Embryonic facial prominence (tissue), 1 donor: ENCODE data around the gene MYO1B.

Source experiments
- DNase-seq: peaks from one replicate; pipeline ENCODE4 v3.0.0-alpha.2; 2016; ENCODE audit errors: extremely low spot score

Gene MYO1B

GRCh38 chr2:191322828-191323506, 77.8 kb downstream of the MYO1B start:
- no peak for DNase-seq

GRCh38 chr2:191325651-191326365, 80.6 kb downstream of the MYO1B start:
- peak; percentile 25 for DNase-seq

GRCh38 chr2:191327484-191327883, 82.3 kb downstream of the MYO1B start:
- no peak for DNase-seq

GRCh38 chr2:191328150-191328809, 83.1 kb downstream of the MYO1B start:
- DNase-seq = no peak

GRCh38 chr2:191329841-191330240, 84.6 kb downstream of the MYO1B start:
- DNase-seq = no peak

GRCh38 chr2:191333911-191334357, 88.7 kb downstream of the MYO1B start:
- no peak for DNase-seq

- no peak for DNase-seq
These were observed 90.8 kb downstream of the MYO1B start for GRCh38 chr2:191335875-191336464.

GRCh38 chr2:191341436-191341835, 96.2 kb downstream of the MYO1B start:
- DNase-seq = no peak

- DNase-seq = no peak
These were observed 98.7 kb downstream of the MYO1B start for GRCh38 chr2:191343796-191344338.

- DNase-seq = no peak
These were observed 100.6 kb downstream of the MYO1B start for GRCh38 chr2:191345788-191346187.

GRCh38 chr2:191347154-191347553, 102.0 kb downstream of the MYO1B start:
- no peak for DNase-seq

- no peak for DNase-seq
These were observed 102.7 kb downstream of the MYO1B start for GRCh38 chr2:191347881-191348280.

GRCh38 chr2:191349990-191350389, 104.8 kb downstream of the MYO1B start:
- DNase-seq = no peak

- no peak for DNase-seq
These were observed 105.6 kb downstream of the MYO1B start for GRCh38 chr2:191350826-191351225.

GRCh38 chr2:191351298-191351697, 106.1 kb downstream of the MYO1B start:
- no peak for DNase-seq

GRCh38 chr2:191351921-191352320, 106.7 kb downstream of the MYO1B start:
- no peak for DNase-seq

GRCh38 chr2:191352536-191352935, 107.3 kb downstream of the MYO1B start:
- DNase-seq = no peak

- no peak for DNase-seq
These were observed 110.1 kb downstream of the MYO1B start for GRCh38 chr2:191355170-191355758.

- DNase-seq = no peak
These were observed 112.5 kb downstream of the MYO1B start for GRCh38 chr2:191357678-191358077.

- no peak for DNase-seq
These were observed 113.3 kb downstream of the MYO1B start for GRCh38 chr2:191358325-191359025.

- no peak for DNase-seq
These were observed 113.9 kb downstream of the MYO1B start for GRCh38 chr2:191359133-191359532.
